GM10266 (cell line): ENCODE measurements around the gene SPC24.
"Not testable (repeated sequence)": the region's sequence is repeated elsewhere in the genome, so short reads cannot be mapped to it uniquely, and the experiment has no call there.

Experiments used
- DNase-seq: peaks from one replicate; pipeline ENCODE4 v3.0.0; 2012; ENCODE audit errors: extremely low spot score
- TF ChIP-seq, protein P1 (sequence below): IDR thresholded peaks from 2 replicates; pipeline ENCODE4 v1.5.1; 2012; ENCODE audit warnings: mild to moderate bottlenecking, low read depth; ENCODE audit not compliant: control insufficient read depth, insufficient read depth; ENCODE audit errors: missing control alignments

Gene SPC24

DNA sequence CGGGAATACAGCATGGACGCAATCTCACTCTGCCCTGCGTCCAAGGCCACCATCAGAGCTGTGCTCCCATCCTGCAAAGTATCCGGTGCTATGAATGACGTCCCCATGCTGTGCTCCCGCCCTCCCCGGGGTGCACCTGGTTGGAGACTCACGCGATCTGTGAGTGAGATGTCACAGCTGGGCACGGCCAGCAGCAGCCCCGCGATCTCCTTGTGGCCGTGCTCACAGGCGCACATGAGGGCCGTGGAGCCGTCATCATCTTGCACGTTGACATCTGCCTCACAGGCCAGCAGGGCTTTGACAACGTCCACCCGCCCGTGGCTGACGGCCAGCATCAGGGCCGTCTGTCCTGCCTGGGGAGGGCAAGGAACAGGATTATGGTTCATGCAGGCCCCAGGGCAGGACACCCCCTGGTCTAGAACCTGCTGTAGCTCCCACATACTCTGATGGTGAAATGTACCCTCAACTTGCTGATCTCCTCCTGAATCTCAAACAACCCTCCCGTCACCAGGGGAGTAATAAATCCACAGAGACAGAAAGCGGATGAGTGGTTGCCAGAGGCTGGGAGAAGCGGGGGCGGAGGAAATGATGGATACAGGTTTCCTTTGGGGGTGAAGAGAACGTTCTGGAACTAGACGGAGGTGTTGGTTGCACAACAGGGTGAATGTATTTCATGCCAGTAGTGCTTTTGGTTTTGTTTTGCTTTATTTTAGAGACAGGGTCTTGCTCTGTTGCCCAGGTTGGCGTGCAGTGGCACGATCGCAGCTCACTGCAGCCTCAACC lies 14.5 kb upstream of the SPC24 start:
- DNase-seq, result no peak
- TF ChIP-seq, protein P1, sequence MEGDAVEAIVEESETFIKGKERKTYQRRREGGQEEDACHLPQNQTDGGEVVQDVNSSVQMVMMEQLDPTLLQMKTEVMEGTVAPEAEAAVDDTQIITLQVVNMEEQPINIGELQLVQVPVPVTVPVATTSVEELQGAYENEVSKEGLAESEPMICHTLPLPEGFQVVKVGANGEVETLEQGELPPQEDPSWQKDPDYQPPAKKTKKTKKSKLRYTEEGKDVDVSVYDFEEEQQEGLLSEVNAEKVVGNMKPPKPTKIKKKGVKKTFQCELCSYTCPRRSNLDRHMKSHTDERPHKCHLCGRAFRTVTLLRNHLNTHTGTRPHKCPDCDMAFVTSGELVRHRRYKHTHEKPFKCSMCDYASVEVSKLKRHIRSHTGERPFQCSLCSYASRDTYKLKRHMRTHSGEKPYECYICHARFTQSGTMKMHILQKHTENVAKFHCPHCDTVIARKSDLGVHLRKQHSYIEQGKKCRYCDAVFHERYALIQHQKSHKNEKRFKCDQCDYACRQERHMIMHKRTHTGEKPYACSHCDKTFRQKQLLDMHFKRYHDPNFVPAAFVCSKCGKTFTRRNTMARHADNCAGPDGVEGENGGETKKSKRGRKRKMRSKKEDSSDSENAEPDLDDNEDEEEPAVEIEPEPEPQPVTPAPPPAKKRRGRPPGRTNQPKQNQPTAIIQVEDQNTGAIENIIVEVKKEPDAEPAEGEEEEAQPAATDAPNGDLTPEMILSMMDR, result no peak

DNA sequence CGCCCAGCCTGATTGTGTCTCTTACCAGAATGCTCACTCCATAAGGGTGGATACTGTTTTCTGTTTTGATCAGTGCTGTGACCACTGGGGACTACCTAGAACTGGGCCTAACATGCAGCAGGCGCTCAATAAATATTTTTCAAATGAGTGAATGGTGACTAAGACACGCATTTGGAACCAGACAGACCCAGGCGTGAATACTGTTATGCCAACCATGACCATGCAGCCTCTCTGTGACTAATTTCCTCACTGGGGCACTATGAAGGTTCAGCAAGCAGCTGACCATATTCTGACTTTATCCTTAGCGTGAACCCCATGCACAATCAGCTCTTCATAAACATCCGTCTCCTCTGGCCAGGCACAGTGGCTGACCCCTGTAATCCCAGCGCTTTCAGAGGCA lies 13.0 kb upstream of the SPC24 start:
- TF ChIP-seq, protein P1, result no peak
- no peak for DNase-seq

DNA sequence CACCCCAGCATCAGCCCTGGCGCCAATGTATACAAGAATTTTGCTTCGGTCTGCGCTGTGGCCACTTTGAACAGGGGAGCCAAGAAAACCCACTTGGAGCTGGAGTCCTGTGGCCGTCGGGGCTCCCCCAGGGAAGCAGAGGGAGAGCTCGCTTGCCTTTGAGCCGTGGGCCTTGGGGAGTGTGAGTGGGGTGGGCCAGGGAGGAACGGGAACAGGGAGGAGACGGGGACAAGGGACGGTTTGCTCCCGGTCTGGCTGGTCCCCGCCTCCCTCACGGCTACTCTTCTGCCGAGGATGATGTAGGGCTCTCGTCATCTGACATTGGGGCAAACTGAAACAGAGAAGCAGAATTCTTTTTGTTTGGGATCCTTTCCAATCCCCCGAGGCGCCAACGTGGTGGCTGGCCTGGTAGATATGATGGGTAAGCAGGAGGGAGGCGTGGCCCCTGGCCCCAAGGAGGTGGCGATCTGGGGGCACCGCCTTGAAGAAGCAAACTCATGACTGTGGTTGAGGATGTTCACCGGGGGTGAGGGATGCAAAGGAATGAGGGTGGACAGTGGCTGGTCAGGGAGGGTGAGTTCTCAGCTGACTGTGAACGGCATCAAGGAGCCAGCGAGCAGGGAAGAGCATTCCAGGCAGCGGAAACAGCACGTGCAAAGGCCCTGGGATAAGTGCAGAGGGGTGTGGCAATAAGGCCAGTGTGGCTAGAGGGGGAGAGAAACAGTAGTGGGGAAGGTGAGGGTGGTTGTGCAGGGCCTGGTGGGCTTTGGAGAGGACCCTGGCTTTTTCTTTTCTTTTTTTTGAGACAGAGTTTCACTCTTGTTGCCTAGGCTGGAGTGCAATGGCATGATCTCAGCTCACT lies 10.9 kb upstream of the SPC24 start:
- no peak for DNase-seq
- TF ChIP-seq, protein P1, result no peak

DNA sequence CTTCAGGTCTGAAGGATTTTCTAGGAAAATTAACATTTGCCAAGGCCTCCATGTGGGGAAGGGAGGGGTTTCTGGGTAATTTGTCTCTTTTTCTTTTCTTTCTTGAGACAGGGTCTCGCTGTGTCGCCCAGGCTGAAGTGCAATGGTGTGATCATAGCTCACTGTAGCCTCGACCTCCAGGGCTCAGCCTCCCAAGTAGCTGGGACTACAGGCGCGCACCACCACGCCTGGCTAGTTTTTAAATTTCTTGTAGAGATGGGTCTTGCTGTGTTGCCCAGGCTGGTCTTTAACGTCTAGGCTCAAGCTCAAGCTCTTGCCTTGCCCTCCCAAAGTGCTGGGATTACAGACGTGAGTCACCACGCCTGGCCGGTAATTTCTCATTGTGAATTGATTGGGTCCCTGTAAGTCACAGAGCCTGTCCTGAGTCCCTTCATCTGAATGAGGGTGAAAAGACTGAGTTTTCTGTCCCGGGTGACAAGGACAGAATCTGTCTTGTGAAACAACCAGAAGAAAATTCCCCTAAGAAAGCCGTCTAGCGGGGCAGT lies 10.0 kb upstream of the SPC24 start:
- no peak for DNase-seq
- TF ChIP-seq, protein P1, result no peak

DNA sequence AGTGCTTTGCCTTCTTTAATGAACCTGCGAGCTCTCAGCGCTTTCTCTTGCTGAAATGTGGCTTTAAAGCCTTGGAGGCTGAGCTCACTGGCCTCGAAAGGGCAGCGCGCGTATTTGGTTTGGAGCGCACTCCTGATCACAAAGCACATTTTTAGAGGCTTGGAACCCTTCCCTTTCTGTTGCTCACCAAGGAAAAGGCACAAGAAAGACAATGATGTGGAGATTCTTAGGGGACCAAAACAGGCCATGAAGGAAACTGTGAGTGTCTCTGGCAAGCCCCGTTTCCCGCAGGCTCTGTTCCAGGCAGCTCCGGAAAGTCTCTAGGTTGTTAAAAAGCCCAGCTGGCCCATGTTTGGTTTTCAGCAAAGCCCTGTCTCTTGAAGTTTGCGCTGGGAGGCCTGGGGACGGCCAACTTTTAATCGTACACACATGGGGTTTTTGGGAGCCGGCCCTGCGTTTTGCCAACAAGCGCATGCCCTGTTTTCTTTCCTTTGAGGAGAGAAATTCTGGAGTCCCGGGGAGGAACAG lies 9.4 kb upstream of the SPC24 start:
- TF ChIP-seq, protein P1, result no peak
- DNase-seq, result no peak

DNA sequence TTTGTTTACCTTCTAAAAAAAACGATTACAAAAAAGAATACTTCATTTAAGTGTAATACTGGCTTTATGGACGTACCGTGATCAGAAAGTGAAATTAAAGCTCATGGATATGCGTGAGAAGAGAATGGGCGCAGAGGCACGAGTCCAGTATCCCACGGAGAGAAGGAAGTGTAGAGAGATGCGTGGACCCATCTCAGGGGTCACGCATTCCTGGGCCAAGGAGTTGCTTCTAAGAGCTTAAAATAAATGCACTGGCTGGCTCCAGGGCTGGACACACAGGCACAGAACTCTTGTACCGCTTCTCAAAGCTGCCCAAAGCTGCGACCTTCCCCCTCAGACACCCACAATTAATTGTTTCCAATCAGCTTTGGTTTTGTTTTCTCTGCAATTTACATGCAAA lies 8.7 kb upstream of the SPC24 start:
- no peak for DNase-seq
- TF ChIP-seq, protein P1, result no peak

DNA sequence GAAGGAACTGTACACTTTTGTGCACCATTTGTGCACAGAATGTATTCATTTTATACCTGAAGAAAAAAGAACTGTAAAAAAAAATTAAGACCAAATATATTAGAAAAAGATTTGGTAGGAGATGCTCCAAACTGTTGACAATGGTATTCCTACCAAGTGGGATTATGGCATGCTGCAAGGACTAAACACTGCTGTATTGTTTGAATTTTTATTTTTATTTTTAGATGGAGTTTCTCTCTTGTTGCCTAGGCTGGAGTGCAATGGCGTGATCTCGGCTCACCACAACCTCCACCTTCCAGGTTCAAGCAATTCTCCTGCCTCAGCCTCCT lies 4.8 kb upstream of the SPC24 start:
- DNase-seq, result not testable (repeated sequence)
